Calu3 (cell line): ENCODE data around the gene TNC. TPM values are rescaled to one million over a fixed set of nuclear protein-coding genes. Genes with fewer than 3 reads are reported as not detected.

Experiments used
- BruUV-seq: library from RNA; stranded (reverse); fragments of 400-500 nt; replicated peaks from 2 replicates; lab custom pipeline; 2021; lab: Mats Ljungman, UMichigan
- CTCF ChIA-PET: fragments of 300-600 bp; sonication (Branson Sonifier 250); formaldehyde crosslinking; loops from one replicate; lab custom pipeline; 2022; ENCODE audit warnings: antibody characterized with exemption; lab: Charles Lee
- DNase-seq: peaks from one replicate; pipeline ENCODE4 v3.0.0; 2022
- H3K27ac Mint-ChIP-seq: one replicate; pipeline ENCODE4 v1.8.0; 2022; ENCODE audit warnings: mixed read lengths; ENCODE audit not compliant: unreplicated experiment
- H3K27me3 Mint-ChIP-seq: one replicate; pipeline ENCODE4 v1.8.0; 2022; ENCODE audit warnings: mixed read lengths; ENCODE audit not compliant: unreplicated experiment
- H3K36me3 Mint-ChIP-seq: one replicate; pipeline ENCODE4 v1.8.0; 2022; ENCODE audit warnings: mild to moderate bottlenecking, moderate library complexity, mixed read lengths; ENCODE audit not compliant: insufficient read depth, unreplicated experiment
- H3K4me1 Mint-ChIP-seq: one replicate; pipeline ENCODE4 v1.8.0; 2022; ENCODE audit warnings: mild to moderate bottlenecking, low read depth, mixed read lengths; ENCODE audit not compliant: unreplicated experiment
- H3K4me3 Mint-ChIP-seq: one replicate; pipeline ENCODE4 v1.8.0; 2022; ENCODE audit warnings: mild to moderate bottlenecking, low read depth, moderate library complexity, mixed read lengths; ENCODE audit not compliant: unreplicated experiment
- H3K9me3 Mint-ChIP-seq: one replicate; pipeline ENCODE4 v1.8.0; 2022; ENCODE audit warnings: low read depth, mixed read lengths; ENCODE audit not compliant: unreplicated experiment
- CTCF ChIP-seq: fragments of 200-600 bp; IDR thresholded peaks from one replicate; pipeline ENCODE4 v1.8.0; 2022; ENCODE audit warnings: antibody characterized with exemption; ENCODE audit not compliant: unreplicated experiment
- intact Hi-C: fragments of 100-400 bp; cut with micrococcal nuclease; formaldehyde crosslinking; loops from one replicate; pipeline ENCODE4 v1.10.0; 2022; ENCODE audit not compliant: unreplicated experiment
- total RNA-seq: library from RNA; stranded (reverse); gene quantifications from 2 replicates; pipeline ENCODE4 v1.2.3, GENCODE V29; 2022

TNC gene
- total RNA-seq, 1 experiment from 2014 or later, result 1.0 TPM

- H3K27ac Mint-ChIP-seq, result no peak overlapping the region
- H3K4me3 Mint-ChIP-seq, result no peak overlapping the region
- H3K36me3 Mint-ChIP-seq, result no peaks in the 10 kb centered on the region
- no peaks in the 10 kb centered on the region for H3K9me3 Mint-ChIP-seq
- no TSS peak for BruUV-seq
- H3K4me1 Mint-ChIP-seq, result no peaks in the 10 kb centered on the region
- CTCF ChIA-PET, result no interaction called here
- no peak for DNase-seq
- intact Hi-C loops, result no loop called here
- no peak for TF ChIP-seq CTCF
- H3K27me3 Mint-ChIP-seq, result peaks cover 52% of the 10 kb centered on the region
These were observed 71.1 kb downstream of the TNC start for GRCh38 chr9:115046824-115047223.

GRCh38 chr9:115046199-115046598 is 71.8 kb downstream of the TNC start:
- CTCF ChIA-PET, result no interaction called here
- Mint-ChIP-seq H3K4me3 (no peak overlapping the region), H3K9me3 (no peaks in the 10 kb centered on the region), H3K36me3 (no peaks in the 10 kb centered on the region), H3K27me3 (peaks cover 48% of the 10 kb centered on the region), H3K27ac (no peak overlapping the region), H3K4me1 (no peaks in the 10 kb centered on the region)
- BruUV-seq, result no TSS peak
- intact Hi-C loops, result no loop called here
- DNase-seq, result no peak
- no peak for TF ChIP-seq CTCF

GRCh38 chr9:115043632-115044031 is 74.3 kb downstream of the TNC start:
- DNase-seq, result no peak
- intact Hi-C loops, result no loop called here
- H3K27me3 Mint-ChIP-seq, result peaks cover 45% of the 10 kb centered on the region
- no peak overlapping the region for H3K4me3 Mint-ChIP-seq
- no peaks in the 10 kb centered on the region for H3K4me1 Mint-ChIP-seq
- CTCF ChIA-PET, result no interaction called here
- no peaks in the 10 kb centered on the region for H3K36me3 Mint-ChIP-seq
- no peaks in the 10 kb centered on the region for H3K9me3 Mint-ChIP-seq
- no peak overlapping the region for H3K27ac Mint-ChIP-seq
- BruUV-seq, result no TSS peak
- no peak for TF ChIP-seq CTCF

- CTCF ChIA-PET, result no interaction called here
- no peaks in the 10 kb centered on the region for H3K9me3 Mint-ChIP-seq
- H3K27me3 Mint-ChIP-seq, result peaks cover 38% of the 10 kb centered on the region
- DNase-seq, result no peak
- no peaks in the 10 kb centered on the region for H3K36me3 Mint-ChIP-seq
- H3K4me1 Mint-ChIP-seq, result no peaks in the 10 kb centered on the region
- BruUV-seq, result no TSS peak
- H3K4me3 Mint-ChIP-seq, result no peak overlapping the region
- intact Hi-C loops, result no loop called here
- no peak overlapping the region for H3K27ac Mint-ChIP-seq
- no peak for TF ChIP-seq CTCF
These were observed 75.0 kb downstream of the TNC start for GRCh38 chr9:115042781-115043509.
